ENCODE measurements around the gene SCO2.
"Not testable (repeated sequence)": the region's sequence is repeated elsewhere in the genome, so short reads cannot be mapped to it uniquely, and the experiment has no call there.

SCO2 gene

GRCh38 chr22:50520184-50520583 is 5.2 kb downstream of the SCO2 start:
- not testable (repeated sequence) for DNase-seq (ENCODE audit: low spot score)

GRCh38 chr22:50519151-50519550 is 6.2 kb downstream of the SCO2 start:
- no peak for DNase-seq (ENCODE audit: low spot score)

GRCh38 chr22:50518606-50519005 is 6.8 kb downstream of the SCO2 start:
- no peak for DNase-seq (ENCODE audit: low spot score)

GRCh38 chr22:50517495-50518260 is 7.7 kb downstream of the SCO2 start:
- DNase-seq (ENCODE audit: low spot score): no peak

GRCh38 chr22:50516891-50517290 is 8.5 kb downstream of the SCO2 start:
- DNase-seq (ENCODE audit: low spot score): no peak

GRCh38 chr22:50516068-50516467 is 9.3 kb downstream of the SCO2 start:
- DNase-seq (ENCODE audit: low spot score): no peak

GRCh38 chr22:50513175-50513574 is 12.2 kb downstream of the SCO2 start:
- no peak for DNase-seq (ENCODE audit: low spot score)

- DNase-seq (ENCODE audit: low spot score): no peak
These were observed 16.5 kb downstream of the SCO2 start for GRCh38 chr22:50508897-50509296.

- peak; percentile 100 for DNase-seq (ENCODE audit: low spot score)
These were observed 17.2 kb downstream of the SCO2 start, which contains the start of gene NCAPH2 for GRCh38 chr22:50507991-50508884. NCAPH2 (plus strand) TSS chr22:50508224; CDS start chr22:50508338, 114 bp downstream.

GRCh38 chr22:50507421-50507990 is 17.9 kb downstream of the SCO2 start, which contains the start of gene LMF2:
LMF2 (minus strand) TSS chr22:50507702; CDS start chr22:50507675, 27 bp downstream.
- no peak for DNase-seq (ENCODE audit: low spot score)

GRCh38 chr22:50506611-50507420 is 18.6 kb downstream of the SCO2 start:
- no peak for DNase-seq (ENCODE audit: low spot score)

GRCh38 chr22:50505776-50506610 is 19.4 kb downstream of the SCO2 start:
- no peak for DNase-seq (ENCODE audit: low spot score)

GRCh38 chr22:50505276-50505775 is 20.1 kb downstream of the SCO2 start:
- no peak for DNase-seq (ENCODE audit: low spot score)

- no peak for DNase-seq (ENCODE audit: low spot score)
These were observed 20.8 kb downstream of the SCO2 start for GRCh38 chr22:50504369-50505211.

GRCh38 chr22:50503475-50504145 is 21.8 kb downstream of the SCO2 start:
- DNase-seq (ENCODE audit: low spot score): no peak

GRCh38 chr22:50502628-50503474 is 22.5 kb downstream of the SCO2 start:
- DNase-seq (ENCODE audit: low spot score): no peak

GRCh38 chr22:50502096-50502495 is 23.3 kb downstream of the SCO2 start:
- DNase-seq (ENCODE audit: low spot score): no peak

GRCh38 chr22:50500452-50500851 is 24.9 kb downstream of the SCO2 start:
- DNase-seq (ENCODE audit: low spot score): no peak
